Smooth muscle cell (in vitro differentiated cells): ENCODE data around the gene TMCC3. TPM values are rescaled to one million over a fixed set of nuclear protein-coding genes. Genes with fewer than 3 reads are reported as not detected.
"Not testable (repeated sequence)": the region's sequence is repeated elsewhere in the genome, so short reads cannot be mapped to it uniquely, and the experiment has no call there.

Experiments
- DNase-seq: peaks from one replicate; lab custom pipeline; 2025; ENCODE audit not compliant: unreplicated experiment; lab: John Stamatoyannopoulos, UW
- H2AFZ ChIP-seq: fragments of 200-600 bp; sonication (generic); 2 replicates; pipeline ENCODE4 v1.6.0; 2016; ENCODE audit warnings: antibody characterized with exemption, low read depth, mild to moderate bottlenecking
- H3F3A ChIP-seq: fragments of 200-600 bp; sonication (generic); 2 replicates; pipeline ENCODE4 v1.6.0; 2017; ENCODE audit warnings: antibody characterized with exemption, low read depth
- H3K27ac ChIP-seq: fragments of 200-600 bp; sonication (generic); 2 replicates; pipeline ENCODE4 v1.5.1; 2016; ENCODE audit warnings: low read depth, mild to moderate bottlenecking
- H3K27me3 ChIP-seq: fragments of 200-600 bp; sonication (generic); 2 replicates; pipeline ENCODE4 v1.6.1; 2016; ENCODE audit warnings: low read depth, mild to moderate bottlenecking
- H3K36me3 ChIP-seq: fragments of 200-600 bp; sonication (generic); 2 replicates; pipeline ENCODE4 v1.5.1; 2016; ENCODE audit warnings: low read depth
- H3K4me1 ChIP-seq: fragments of 200-600 bp; sonication (generic); 2 replicates; pipeline ENCODE4 v1.5.1; 2016; ENCODE audit warnings: low read depth
- H3K4me2 ChIP-seq: fragments of 200-600 bp; sonication (generic); 2 replicates; pipeline ENCODE4 v1.6.0; 2016; ENCODE audit warnings: mild to moderate bottlenecking
- H3K4me3 ChIP-seq: fragments of 200-600 bp; sonication (generic); 2 replicates; pipeline ENCODE4 v1.5.1; 2016; ENCODE audit warnings: mild to moderate bottlenecking
- H3K79me2 ChIP-seq: fragments of 200-600 bp; sonication (generic); 2 replicates; pipeline ENCODE4 v1.6.0; 2016; ENCODE audit warnings: low read depth, mild to moderate bottlenecking
- H3K9ac ChIP-seq: fragments of 200-600 bp; sonication (generic); 2 replicates; pipeline ENCODE4 v1.6.0; 2016; ENCODE audit warnings: low read depth
- H3K9me3 ChIP-seq: fragments of 200-600 bp; sonication (generic); replicated peaks from 2 replicates; pipeline ENCODE4 v1.5.1; 2016; ENCODE audit warnings: low read depth
- H4K20me1 ChIP-seq: fragments of 200-600 bp; sonication (generic); 2 replicates; pipeline ENCODE4 v1.6.0; 2016; ENCODE audit warnings: low read depth
- CTCF ChIP-seq: fragments of 200-600 bp; sonication (generic); IDR thresholded peaks from 2 replicates; pipeline ENCODE4 v1.5.1; 2017; ENCODE audit warnings: borderline replicate concordance, mild to moderate bottlenecking, antibody characterized with exemption; ENCODE audit not compliant: insufficient read depth, poor library complexity, severe bottlenecking
- WGBS: methylation state at CpG from one replicate; pipeline ENCODE4 v1.1.7; 2016; ENCODE audit warnings: low lambda C conversion rate; 5-methylcytosine and 5-hydroxymethylcytosine counted together
- polyA plus RNA-seq: library from polyadenylated mRNA; unstranded; fragments of >200 nt; fragmentation: Nextera tagmentation; extraction: Ambion mirVana; gene quantifications from 2 replicates; pipeline ENCODE4 v1.2.1, GENCODE V29; 2016
- total RNA-seq: library from RNA; depleted of rRNA; stranded (reverse); fragments of >200 nt; gene quantifications from 2 replicates; pipeline ENCODE4 v1.2.3, GENCODE V29; 2014

Gene TMCC3
- total and polyA plus RNA-seq, 2 experiments from 2014 or later: 7.0 to 11.2 TPM

GRCh38 chr12:94593822-94594442, 56.4 kb downstream of the TMCC3 start:
- H3K4me2 ChIP-seq: no peak overlapping the region
- H3K9me3 ChIP-seq: no peaks in the 10 kb centered on the region
- no peak overlapping the region for H3K9ac ChIP-seq
- no peak for DNase-seq
- H3F3A ChIP-seq: no peaks in the 10 kb centered on the region
- peaks cover 39% of the 10 kb centered on the region for H4K20me1 ChIP-seq
- H3K27ac ChIP-seq: no peak overlapping the region
- H3K36me3 ChIP-seq: no peaks in the 10 kb centered on the region
- peaks cover 15% of the 10 kb centered on the region for H3K4me1 ChIP-seq
- no peak overlapping the region for H2AFZ ChIP-seq
- H3K27me3 ChIP-seq: no peaks in the 10 kb centered on the region
- H3K4me3 ChIP-seq: no peak overlapping the region
- no peak for TF ChIP-seq CTCF
- no peaks in the 10 kb centered on the region for H3K79me2 ChIP-seq
- 70% methylated on average over 4 of the region's 4 CpGs for WGBS

GRCh38 chr12:94592723-94593122, 57.6 kb downstream of the TMCC3 start:
- H3K4me3 ChIP-seq, H3K9me3 ChIP-seq, H3K36me3 ChIP-seq, H3K27ac ChIP-seq, H3F3A ChIP-seq, H3K9ac ChIP-seq, H2AFZ ChIP-seq, H3K27me3 ChIP-seq, H3K79me2 ChIP-seq, DNase-seq, H3K4me2 ChIP-seq: not testable (repeated sequence)
- peaks cover 21% of the 10 kb centered on the region for H3K4me1 ChIP-seq
- H4K20me1 ChIP-seq: peaks cover 43% of the 10 kb centered on the region
- 86% methylated on average over 9 of the region's 9 CpGs for WGBS

- WGBS: 94% methylated on average over 6 of the region's 6 CpGs
Observed at GRCh38 chr12:94592080-94592479, 58.3 kb downstream of the TMCC3 start.

GRCh38 chr12:94590428-94590827, 59.9 kb downstream of the TMCC3 start:
- 83% methylated on average over 8 of the region's 8 CpGs for WGBS
- DNase-seq: no peak
- peaks cover 46% of the 10 kb centered on the region for H4K20me1 ChIP-seq
- H3F3A ChIP-seq: no peaks in the 10 kb centered on the region
- no peaks in the 10 kb centered on the region for H3K36me3 ChIP-seq
- H3K9me3 ChIP-seq: no peaks in the 10 kb centered on the region
- no peak overlapping the region for H3K4me2 ChIP-seq
- no peaks in the 10 kb centered on the region for H3K79me2 ChIP-seq
- no peak overlapping the region for H3K9ac ChIP-seq
- peaks cover 21% of the 10 kb centered on the region for H3K4me1 ChIP-seq
- no peak overlapping the region for H3K4me3 ChIP-seq
- H3K27ac ChIP-seq: no peak overlapping the region
- no peak overlapping the region for H2AFZ ChIP-seq
- H3K27me3 ChIP-seq: no peaks in the 10 kb centered on the region
- TF ChIP-seq CTCF: no peak

More at GRCh38 chr12:94592080-94592479, 58.3 kb downstream of the TMCC3 start:
- Histone ChIP-seq H3K4me2 (no peak overlapping the region), H3K27ac (no peak overlapping the region), H3K4me3 (no peak overlapping the region), H4K20me1 (peaks cover 45% of the 10 kb centered on the region), H3K27me3 (no peaks in the 10 kb centered on the region), H3K9me3 (no peaks in the 10 kb centered on the region), H3K9ac (no peak overlapping the region), H3F3A (no peaks in the 10 kb centered on the region), H3K36me3 (no peaks in the 10 kb centered on the region), H3K4me1 (peaks cover 21% of the 10 kb centered on the region), H3K79me2 (no peaks in the 10 kb centered on the region), H2AFZ (no peak overlapping the region)
- no peak for DNase-seq
- TF ChIP-seq CTCF: no peak
